ENCODE measurements around the gene IL31. TPM values are rescaled to one million over a fixed set of nuclear protein-coding genes. Genes with fewer than 3 reads are reported as not detected.

The IL31 gene
- total and polyA plus RNA-seq, 2 of the 4 experiments (the other 2 are of a cell fraction): not detected

DNA sequence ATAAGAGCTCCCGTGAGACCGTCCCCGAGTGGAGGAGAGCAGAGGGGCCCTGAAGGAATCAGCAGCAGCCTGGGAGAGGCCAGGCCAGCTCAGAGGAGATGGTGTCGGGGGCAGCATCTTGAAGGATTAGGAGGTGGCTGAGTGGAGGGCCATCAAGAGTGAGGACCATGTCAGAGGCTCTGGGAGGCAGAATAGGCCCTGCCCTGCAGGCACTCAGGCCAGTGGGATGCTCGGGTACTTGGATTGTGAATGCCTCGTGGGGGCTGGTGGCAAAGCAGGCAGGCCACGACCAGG is 47.7 kb downstream of the IL31 start:
- no TSS peak for BruUV-seq (replicated peaks)
- in situ Hi-C loops (cut with MboI; ENCODE audit: low sequenced_read_pairs): no loop called here
- CTCF ChIA-PET: interaction anchor here (1.9 kb wide), 1 partner anchor 72 kb away, joined by 6 read pairs; no protein-coding TSS in a partner anchor

More for the DNA sequence above, 47.7 kb downstream of the IL31 start:
- no peak overlapping the region for H2BK15ac ChIP-seq (ENCODE audit: low read depth, low read length)
- peaks cover 9 to 36% of the 10 kb centered on the region in 2 experiments for H3K79me1 ChIP-seq (ENCODE audit: low read depth in 1 of 2, low read length in 2 of 2)
- peaks cover 28% of the 10 kb centered on the region for H3K36me3 ChIP-seq (ENCODE audit: control insufficient read depth, insufficient read depth, low read length)
- dilution Hi-C loops (cut with HindIII; ENCODE audit: low sequenced_read_pairs, unreplicated experiment) (no loop called here), intact Hi-C loops (cut with micrococcal nuclease) (no loop called here)
- DNase-seq: no peak
- H4K20me1 ChIP-seq (ENCODE audit: insufficient read depth, low read length): peaks cover 35% of the 10 kb centered on the region
- H3K27ac ChIP-seq (ENCODE audit: insufficient read depth, low read length): no peak overlapping the region
- H3K4me2 ChIP-seq (ENCODE audit: low read depth, low read length): no peak overlapping the region
- no peak overlapping the region for H3K9ac ChIP-seq (ENCODE audit: low read depth, low read length)
- H2BK20ac ChIP-seq (ENCODE audit: low read depth, low read length): no peak overlapping the region
- H3K4me1 ChIP-seq (ENCODE audit: control insufficient read depth, insufficient read depth, low read length): peaks cover 7% of the 10 kb centered on the region; the same call in 1 of the 2 replicates
- H4K91ac ChIP-seq (ENCODE audit: insufficient read depth, low read depth, low read length): no peak overlapping the region
- no peak overlapping the region for H3K23ac ChIP-seq (ENCODE audit: low read depth, low read length)
- no peak overlapping the region for H4K8ac ChIP-seq (ENCODE audit: low read depth in 2 of 2, low read length in 2 of 2)
- POLR2A ChIA-PET (ENCODE audit: unreplicated experiment): no interaction called here
- peak overlapping the region; percentile 46 for H2AK9ac ChIP-seq (replicated peaks; ENCODE audit: low read depth, low read length, poor library complexity)
- no peak overlapping the region for H3K14ac ChIP-seq (replicated peaks; ENCODE audit: low read depth, low read length)
- no peak overlapping the region for H3K56ac ChIP-seq (ENCODE audit: extremely low read depth, insufficient read depth, low read length)
- H3K4ac ChIP-seq (ENCODE audit: low read depth, low read length): no peak overlapping the region
- H3K9me1 ChIP-seq (ENCODE audit: insufficient read depth, low read length): no peaks in the 10 kb centered on the region
- H3K27me3 ChIP-seq (ENCODE audit: control insufficient read depth, insufficient read depth, low read length): no peaks in the 10 kb centered on the region
- TF ChIP-seq BHLHE40 (IDR thresholded peaks at IDR 0.05; ENCODE audit: low read depth, low read length) (no peak), RAD21 (IDR thresholded peaks at IDR 0.05; ENCODE audit: low read length) (no peak), MAZ (IDR thresholded peaks at IDR 0.05; ENCODE audit: borderline replicate concordance, low read depth, low read length) (no peak), CHD1 (IDR thresholded peaks at IDR 0.05; ENCODE audit: low read depth, low read length) (no peak), CEBPB (IDR thresholded peaks at IDR 0.05; ENCODE audit: low read depth, low read length) (no peak), RCOR1 (IDR thresholded peaks at IDR 0.05; ENCODE audit: insufficient replicate concordance, low read length) (no peak), POLR2A (IDR thresholded peaks at IDR 0.05; ENCODE audit: low read depth, low read length) (no peak), RFX5 (IDR thresholded peaks at IDR 0.05; ENCODE audit: low read depth, low read length) (no peak), SMC3 (IDR thresholded peaks at IDR 0.05; ENCODE audit: low read depth, low read length) (no peak), MAFK (IDR thresholded peaks at IDR 0.05; ENCODE audit: low read depth, low read length) (no peak), MXI1 (IDR thresholded peaks at IDR 0.05; ENCODE audit: borderline replicate concordance, low read depth, low read length) (no peak), FOS (IDR thresholded peaks at IDR 0.05; ENCODE audit: low read depth, low read length) (no peak), NFE2L2 (IDR thresholded peaks at IDR 0.05; ENCODE audit: low read depth, low read length) (no peak)
- TF ChIP-seq, protein P1, sequence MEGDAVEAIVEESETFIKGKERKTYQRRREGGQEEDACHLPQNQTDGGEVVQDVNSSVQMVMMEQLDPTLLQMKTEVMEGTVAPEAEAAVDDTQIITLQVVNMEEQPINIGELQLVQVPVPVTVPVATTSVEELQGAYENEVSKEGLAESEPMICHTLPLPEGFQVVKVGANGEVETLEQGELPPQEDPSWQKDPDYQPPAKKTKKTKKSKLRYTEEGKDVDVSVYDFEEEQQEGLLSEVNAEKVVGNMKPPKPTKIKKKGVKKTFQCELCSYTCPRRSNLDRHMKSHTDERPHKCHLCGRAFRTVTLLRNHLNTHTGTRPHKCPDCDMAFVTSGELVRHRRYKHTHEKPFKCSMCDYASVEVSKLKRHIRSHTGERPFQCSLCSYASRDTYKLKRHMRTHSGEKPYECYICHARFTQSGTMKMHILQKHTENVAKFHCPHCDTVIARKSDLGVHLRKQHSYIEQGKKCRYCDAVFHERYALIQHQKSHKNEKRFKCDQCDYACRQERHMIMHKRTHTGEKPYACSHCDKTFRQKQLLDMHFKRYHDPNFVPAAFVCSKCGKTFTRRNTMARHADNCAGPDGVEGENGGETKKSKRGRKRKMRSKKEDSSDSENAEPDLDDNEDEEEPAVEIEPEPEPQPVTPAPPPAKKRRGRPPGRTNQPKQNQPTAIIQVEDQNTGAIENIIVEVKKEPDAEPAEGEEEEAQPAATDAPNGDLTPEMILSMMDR (conservative IDR thresholded peaks at IDR 0.05; ENCODE audit: low read depth, low read length): no peak
- TF ChIP-seq, protein P2, sequence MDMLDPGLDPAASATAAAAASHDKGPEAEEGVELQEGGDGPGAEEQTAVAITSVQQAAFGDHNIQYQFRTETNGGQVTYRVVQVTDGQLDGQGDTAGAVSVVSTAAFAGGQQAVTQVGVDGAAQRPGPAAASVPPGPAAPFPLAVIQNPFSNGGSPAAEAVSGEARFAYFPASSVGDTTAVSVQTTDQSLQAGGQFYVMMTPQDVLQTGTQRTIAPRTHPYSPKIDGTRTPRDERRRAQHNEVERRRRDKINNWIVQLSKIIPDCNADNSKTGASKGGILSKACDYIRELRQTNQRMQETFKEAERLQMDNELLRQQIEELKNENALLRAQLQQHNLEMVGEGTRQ (IDR thresholded peaks at IDR 0.05; ENCODE audit: low read depth, low read length): no peak
- TF ChIP-seq, protein P3, sequence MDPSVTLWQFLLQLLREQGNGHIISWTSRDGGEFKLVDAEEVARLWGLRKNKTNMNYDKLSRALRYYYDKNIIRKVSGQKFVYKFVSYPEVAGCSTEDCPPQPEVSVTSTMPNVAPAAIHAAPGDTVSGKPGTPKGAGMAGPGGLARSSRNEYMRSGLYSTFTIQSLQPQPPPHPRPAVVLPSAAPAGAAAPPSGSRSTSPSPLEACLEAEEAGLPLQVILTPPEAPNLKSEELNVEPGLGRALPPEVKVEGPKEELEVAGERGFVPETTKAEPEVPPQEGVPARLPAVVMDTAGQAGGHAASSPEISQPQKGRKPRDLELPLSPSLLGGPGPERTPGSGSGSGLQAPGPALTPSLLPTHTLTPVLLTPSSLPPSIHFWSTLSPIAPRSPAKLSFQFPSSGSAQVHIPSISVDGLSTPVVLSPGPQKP (IDR thresholded peaks at IDR 0.05; ENCODE audit: borderline replicate concordance, low read depth, low read length): no peak
- no peak overlapping the region for H2BK120ac ChIP-seq (ENCODE audit: low read depth, low read length)
- H2AFZ ChIP-seq (replicated peaks; ENCODE audit: low read length, poor library complexity): no peak overlapping the region
- H2AK5ac ChIP-seq (ENCODE audit: low read depth, low read length): no peak overlapping the region
- H3K4me3 ChIP-seq (ENCODE audit: insufficient read depth, low read depth, low read length): no peak overlapping the region
- WGBS, 2 experiments (ENCODE audit: extremely low coverage in 2 of 2, insufficient read length in 1 of 2): 83% methylated on average over 3 of the region's 7 CpGs; no CpG with 5 or more reads in 1 of the 2 experiments
- H3K18ac ChIP-seq (ENCODE audit: low read depth, low read length): no peak overlapping the region
- H4K5ac ChIP-seq (ENCODE audit: low read depth, low read length): no peak overlapping the region
- no peak for ATAC-seq (ENCODE audit: low read depth)
- no peaks in the 10 kb centered on the region for H3K9me3 ChIP-seq (ENCODE audit: control insufficient read depth, insufficient read depth, low read length)
- no peak overlapping the region for H2BK5ac ChIP-seq (ENCODE audit: low read depth, low read length, poor library complexity, severe bottlenecking)

Measured in IMR-90 (cell line).